Stimulated activated CD4-positive, alpha-beta T cell treated with anti-CD3 and anti-CD28 coated beads, Interleukin-12 subunit alpha, Interleukin-12 subunit beta, amount 100 ng/mL, for 24 hours (primary cell): ENCODE results near the gene SUSD5.
A peak's percentile ranks its signal among the peaks of the same experiment; 100 is the strongest.
"Not testable (repeated sequence)": the region's sequence is repeated elsewhere in the genome, so short reads cannot be mapped to it uniquely, and the experiment has no call there.

Source experiments
- DNase-seq, 2 experiments: peaks; one replicate each; pipeline ENCODE4 v3.0.0-alpha.2; 2020; ENCODE audit warnings: low read depth in 2 of 2

Gene SUSD5

DNA sequence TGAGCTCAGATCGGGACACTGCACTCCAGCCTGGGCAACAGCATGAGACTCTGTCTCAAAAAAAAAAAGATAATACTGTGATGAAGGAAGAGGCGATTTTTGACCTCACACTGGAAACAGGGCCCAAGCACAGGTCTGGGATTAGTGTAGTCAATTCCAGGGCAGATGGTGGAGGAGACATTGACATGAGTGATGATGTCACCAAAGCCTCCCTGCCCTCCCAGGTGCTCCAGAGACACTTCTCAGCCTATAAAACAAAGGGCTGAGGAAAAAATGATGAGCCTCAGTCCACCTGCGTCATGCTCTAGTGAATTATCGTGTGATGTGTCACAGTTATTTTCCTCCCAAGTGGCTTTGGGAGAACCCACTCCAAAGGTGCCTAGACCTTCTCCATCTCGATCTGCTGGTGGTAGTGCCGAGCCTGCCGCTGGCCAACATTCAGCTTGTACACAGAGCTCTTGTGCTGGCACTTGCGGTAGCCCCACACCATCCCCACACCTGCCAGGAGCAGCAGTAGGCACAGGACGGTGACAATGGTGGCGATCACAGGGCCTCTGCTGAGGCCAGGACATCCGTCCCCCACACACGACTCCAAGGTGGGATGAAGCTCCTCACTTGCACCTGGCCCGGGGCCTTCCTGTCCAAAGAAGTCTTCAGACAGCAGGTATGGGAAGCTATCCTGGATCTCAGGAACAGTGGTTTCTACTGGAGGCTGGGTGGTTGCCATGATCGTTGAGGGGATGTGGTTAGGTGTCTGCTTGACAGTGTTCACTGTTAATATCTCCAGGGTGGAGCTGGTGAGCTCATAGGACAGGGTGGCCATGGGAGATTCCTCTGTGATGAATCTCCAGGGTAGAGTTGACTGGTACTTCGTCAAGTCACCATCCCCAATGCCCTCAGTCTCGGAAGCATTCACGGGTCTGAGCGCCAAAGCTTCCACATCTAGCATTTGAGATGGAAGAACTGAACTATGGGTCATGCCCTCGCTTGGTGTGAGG is 65.9 kb downstream of the SUSD5 start:
- no peak for DNase-seq

DNA sequence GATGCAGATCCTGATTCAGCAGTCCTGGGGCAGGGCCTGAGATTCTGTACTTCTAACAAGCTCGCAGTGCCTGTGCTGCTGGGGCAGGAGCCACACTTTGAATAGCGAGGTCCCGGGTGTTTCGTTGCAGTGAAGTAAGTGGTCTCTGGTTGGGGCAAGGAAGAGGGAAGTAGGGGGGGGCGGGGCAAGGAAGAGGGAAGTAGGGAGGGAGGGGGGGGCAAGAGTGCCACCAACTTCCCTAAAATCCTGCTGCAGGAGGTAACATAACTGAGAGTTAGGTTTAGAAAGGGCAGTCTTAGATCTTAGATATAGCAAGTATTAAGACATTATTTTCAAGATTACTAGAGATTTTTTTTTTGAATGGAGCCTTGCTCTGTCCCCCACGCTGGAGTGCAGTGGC is 69.3 kb downstream of the SUSD5 start:
- no peak for DNase-seq

DNA sequence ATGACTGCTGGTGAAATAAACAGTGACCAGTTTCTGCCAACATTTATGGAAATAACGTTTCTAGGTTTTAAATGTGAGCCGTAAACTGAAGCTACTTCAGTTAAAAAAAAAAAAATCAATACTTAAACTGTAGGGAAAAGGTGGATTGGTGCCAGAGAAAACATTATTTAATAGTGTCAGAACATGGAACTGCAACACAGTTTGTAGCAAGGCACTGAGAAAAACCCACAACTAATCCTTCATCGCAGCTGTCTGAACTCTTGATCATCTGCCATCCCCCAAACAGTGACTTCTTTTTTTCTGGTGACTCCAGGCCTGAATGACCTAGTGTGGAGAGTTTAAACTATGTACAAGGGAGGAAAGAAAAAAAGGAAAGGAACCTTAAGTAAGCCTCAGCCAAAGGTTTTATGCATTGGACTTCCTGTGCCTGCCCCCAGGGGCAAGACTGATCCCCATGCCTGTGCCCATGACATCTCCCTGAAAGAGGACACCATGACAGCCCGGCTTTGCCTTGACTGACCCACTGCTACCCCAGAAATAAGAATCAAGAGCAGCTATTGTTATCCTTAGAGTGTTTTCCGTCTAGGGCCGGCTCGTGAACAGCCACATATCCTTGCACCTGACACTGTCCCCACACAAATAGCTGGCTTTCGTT is 71.7 kb downstream of the SUSD5 start:
- DNase-seq = no peak

DNA sequence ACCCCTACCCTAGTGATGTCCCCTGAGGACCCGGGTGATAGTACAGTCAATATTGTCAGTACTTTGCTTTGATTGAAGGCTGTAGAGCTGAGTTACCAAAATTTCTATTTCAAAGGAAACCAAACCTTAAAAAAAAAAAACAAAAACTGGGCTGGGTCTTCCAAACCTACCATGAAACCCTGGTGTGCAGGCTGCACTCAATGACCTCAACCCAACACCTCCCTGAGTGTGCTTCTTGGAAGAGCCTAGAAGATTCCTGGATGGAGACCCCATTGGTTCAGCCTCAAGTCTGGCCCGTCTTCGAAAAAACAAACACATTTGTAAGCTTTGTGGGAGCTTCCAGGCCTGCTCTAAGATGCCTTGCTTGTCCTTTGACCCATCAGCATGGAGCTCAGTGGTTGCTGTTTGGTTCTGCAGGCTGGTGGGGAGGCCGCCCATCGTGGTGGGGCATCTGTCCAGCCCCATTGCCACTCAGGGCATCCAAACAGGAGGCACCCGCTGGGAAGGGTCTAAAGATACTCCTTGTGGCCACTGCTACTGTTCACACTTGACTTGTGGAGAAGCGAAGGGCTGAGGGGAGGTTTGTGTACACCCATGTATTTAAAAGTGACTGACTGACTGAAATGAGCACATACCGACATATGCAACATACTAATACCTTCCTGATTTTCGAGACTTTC is 72.6 kb downstream of the SUSD5 start:
- DNase-seq = no peak

DNA sequence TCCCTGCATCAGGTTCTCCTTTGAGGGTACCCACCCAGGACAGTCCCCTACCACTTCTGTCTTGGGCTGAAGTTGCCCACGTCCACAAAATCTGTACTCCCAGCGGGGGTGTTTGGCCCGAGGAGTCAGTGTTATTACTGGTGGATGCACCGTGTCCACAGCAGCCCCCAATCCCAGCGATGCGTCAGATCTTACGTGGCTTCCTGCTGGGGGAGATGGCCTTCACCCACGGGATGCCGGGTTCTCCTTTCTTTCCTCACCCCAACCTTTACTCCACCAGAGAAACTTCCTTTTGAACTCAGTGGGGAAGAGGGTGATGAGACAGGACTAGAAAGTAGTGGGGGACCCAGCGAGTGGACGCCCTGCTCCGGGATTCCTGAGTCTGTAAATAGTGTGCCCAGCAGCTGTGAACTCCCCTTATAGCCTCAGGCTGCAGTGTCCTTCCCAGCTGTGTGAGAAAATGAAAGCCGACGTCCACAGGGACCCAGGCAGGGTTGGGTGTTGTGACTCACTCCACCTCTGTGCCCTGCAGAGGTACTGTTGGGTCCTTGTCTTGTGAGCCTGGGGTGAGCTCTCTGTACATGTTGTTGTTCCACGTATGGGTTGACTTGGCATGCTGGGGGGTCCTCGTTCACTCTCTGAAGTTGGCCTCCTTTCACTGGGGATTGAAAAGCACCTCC is 73.2 kb downstream of the SUSD5 start:
- DNase-seq = no peak

DNA sequence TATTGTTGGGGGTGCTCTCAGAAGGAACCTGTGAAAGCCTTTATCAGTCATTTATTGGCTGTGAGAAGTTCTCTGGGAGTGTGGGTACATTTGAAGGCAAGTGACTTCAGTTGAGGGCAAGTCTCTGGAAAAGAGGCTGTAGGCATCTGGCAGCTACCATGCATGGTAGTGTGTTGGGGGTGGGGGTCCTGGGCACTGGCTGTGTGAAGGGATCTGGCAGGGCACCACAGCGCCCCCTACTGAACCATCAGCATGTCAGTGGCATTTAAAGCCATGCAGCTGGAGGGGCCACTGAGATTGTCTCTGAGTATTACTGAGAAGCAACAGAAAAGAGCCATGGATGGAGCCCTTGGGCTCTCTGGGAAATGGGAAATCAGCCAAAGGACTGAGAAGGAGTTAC is 74.2 kb downstream of the SUSD5 start:
- DNase-seq = peak in 1 of 2 experiments; percentile 12

DNA sequence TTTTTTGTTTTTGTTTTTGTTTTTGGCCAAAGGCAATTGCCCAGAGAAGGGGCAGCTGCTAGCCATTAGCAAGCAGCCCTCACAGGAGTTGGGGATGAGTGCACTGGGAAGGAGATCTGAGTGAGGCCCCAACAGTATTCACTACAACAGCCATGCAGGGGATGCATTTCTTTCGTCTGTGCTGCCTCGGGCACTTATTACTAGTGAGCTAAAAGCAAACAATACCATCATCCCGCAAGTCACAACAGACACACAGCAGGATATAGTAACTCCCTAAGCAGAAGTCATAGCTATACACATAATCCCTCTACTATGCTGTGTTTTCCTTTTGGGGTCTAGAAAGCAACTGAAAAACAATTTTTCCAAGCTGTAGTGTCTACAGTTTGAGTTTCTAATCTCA is 77.6 kb downstream of the SUSD5 start:
- no peak for DNase-seq

DNA sequence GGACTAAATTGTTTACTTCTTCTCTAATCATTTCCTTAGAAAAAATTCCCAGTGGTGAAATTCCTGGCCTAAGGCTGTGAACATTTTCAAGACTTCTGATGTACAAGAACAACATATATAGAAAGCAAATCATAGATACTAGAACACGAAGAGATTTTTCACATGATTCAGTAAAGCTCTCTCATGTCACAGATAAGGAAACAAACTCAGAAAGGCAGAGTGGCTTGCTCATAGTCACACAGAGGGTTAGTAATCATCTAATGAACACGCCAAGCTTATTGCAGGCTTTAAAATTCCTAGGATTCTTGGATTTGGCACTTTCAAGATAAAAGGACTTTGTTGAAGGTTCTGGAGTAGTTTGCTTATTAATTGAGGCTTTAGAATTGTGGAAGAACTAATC is 78.6 kb downstream of the SUSD5 start:
- DNase-seq = no peak

DNA sequence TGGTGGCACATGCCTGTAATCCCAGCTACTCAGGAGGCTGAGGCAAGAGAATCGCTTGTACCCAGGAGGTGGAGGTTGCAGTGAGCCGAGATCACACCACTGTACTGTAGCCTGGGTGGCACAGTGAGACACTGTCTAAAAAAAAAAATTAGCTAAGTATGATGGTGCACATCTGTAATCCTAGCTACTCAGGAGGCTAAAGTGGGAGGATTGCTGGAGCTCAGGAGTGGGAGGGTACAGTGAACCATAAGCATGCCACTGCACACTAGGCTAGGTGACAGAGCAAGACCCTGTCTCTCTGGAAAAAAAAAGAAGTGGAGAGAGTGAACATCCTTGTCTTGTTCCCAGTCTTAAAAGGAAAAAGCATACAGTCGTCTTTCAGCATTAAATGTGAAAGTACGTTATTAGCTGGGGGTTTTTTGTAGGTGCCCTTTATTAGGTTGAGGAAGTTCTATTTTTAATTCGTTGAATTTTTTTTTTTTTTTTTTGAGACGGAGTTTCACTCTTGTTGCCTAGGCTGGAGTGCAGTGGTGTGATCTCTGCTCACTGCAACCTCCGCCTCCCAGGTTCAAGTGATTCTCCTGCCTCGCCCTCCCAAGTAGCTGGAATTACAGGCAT is 79.5 kb downstream of the SUSD5 start:
- DNase-seq = not testable (repeated sequence)

DNA sequence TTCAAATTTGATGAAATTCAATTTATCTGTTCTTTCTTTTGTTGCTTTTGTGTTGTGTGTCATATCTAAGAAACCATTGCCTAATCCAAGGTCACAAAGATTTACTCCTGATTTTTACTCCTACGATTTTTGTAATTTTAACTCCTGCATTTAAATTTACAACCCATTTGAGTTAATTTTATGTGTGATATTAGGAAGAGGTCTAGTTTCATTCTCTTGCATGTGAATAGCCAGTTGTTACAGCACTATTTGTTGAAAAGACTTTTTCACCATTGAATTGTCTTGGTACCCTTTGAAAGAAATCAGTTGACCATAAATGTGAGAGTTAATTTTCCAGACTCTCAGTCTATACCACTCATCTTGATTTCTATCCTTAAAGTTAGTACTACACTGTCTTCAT is 80.9 kb downstream of the SUSD5 start:
- no peak for DNase-seq

DNA sequence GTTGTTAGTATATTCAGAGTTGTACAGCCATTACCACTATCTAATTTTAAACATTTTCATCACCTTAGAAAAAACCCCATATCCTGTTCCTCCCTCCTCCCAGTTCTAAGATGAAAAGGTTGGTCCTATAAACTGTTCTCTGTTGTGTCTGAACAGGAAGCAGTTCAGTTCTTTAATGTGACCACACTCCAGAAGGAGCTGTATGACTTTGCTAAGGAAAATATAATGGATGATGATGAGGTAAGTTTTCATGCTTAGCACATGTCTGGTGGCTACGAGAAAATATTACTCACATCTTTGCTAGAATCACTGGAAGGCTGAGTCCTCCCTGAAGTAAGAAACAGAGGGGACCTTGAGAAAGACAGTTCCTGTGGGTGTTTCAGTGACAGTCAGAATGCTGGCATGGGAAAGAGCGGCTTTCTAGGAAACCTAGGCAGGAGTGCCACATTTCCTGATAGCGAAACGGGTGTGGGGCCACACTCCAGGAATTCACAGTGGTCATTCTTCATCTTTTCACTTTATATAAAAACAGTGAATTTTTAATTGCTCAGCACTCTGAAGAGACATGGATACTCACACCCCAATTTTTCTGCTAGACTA is 84.5 kb downstream of the SUSD5 start:
- DNase-seq = no peak

DNA sequence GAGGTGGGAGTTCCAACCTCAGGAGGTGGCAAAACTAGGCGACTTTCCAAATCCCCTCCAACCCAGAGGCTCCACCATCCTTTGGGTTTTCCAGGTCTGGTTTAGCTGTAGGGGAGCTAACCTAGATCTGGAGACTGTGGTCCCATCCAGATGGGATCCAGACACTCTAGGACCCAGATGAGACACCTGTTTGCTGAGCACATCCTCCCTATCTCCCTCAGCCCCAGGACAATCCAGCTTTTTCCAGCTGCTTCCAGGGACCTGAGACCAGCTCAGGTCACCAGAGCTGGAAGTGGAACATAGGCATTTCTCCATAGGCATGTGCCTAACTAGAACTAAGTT is 86.6 kb downstream of the SUSD5 start:
- no peak for DNase-seq

DNA sequence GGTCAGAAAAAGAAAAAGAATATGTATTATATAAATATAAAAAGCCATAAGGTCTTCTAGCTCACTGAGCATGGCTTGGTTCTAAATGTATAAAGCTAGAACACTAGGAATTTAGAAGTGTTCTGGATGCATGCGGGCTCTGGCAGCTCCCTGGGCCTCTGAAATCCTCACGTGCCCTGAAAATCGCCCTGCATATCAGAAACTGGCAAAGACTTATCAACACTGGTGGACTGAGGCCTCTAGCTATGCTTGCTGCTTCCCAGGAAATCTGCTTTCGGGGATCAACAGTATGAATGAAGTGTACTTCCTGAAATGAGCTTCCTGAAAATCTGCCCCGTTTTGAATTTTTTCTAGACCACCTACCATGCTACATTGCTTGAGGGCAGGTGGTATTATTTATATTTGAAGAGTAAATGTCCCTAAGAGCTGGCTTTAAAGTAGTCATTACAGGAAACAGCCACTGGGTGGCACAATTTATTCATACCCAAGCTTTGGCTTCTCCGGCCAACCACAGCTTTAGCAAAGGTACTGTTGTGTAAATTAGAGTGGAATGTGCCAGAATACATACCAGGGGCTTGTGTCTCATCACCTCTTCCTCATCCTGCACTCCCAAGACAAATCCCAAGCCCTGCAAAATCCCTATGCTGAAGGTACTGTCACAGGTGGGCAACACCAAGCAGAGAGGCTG is 87.1 kb downstream of the SUSD5 start:
- no peak for DNase-seq

DNA sequence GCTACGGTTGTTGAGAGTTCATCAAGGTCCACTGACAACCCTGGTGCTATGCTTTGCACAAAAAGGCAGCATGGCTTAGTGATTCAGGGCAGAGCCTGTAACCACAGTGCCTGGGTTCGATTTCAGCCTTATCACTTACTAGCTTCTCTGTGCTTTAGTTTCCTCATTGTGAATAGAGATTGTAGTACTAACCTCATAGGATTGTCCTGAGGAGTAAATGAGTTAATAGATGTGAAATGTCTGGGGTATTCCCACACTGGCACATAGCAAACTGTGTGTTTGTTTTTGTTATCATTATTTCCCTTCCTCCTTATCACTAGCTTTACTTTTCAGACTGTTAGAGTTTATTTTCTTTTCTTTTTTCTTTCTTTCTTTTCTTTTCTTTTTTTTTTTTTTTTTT is 88.5 kb downstream of the SUSD5 start:
- DNase-seq = no peak

DNA sequence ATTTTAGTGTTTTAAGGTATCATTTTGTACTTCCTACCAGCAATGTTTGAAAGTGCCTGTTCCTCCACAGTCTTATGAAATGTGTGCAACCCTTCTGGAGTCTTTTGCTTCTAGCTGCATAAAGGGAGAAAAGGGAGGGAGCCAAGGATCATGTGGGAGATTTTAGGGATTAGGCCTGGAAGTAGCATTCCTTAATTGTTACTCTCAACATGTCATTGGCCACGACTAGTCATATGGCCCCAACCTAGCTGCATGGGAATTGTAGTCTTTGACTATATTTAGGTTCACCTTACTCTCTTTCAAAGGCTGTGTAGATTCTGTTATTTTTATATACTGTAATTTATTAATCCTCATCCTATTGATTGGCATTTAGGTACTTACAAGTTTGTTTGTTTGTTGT is 89.9 kb downstream of the SUSD5 start:
- no peak for DNase-seq

DNA sequence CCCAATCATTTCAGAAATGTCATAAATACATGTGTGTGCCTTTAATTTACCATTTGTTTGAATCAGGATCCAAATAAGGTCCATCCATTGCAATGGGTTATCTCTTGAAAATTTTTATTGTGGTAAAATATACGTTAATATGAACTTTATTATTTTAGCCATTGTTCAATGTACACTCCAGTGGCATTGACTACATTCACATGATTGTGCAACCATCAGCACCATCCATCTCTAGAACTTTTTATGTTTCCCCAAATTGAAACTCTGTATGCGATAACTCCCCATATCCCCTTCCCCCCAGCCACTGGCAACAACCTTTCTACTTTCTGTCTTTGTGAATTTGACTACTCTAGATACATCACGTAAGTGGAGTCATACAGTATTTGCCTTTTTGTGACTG is 92.8 kb downstream of the SUSD5 start:
- no peak for DNase-seq

DNA sequence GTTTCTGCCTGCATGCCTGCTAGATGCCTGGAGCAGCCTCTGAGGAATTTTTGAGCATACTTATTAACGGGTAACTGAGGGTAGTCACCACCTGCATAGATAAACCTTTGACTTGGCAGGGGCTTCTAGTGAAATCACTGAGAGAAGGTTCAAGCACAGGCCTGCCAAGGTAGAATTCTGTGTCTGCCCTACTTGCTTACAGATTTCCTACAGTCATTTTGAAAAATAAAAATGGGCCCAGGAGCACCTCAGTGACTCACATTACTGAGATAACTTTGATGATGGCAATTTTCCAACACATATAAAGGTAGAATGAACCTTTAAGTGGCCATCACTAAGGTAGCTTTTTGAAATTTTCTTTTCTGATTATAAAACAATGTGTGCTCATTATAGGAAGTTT is 94.0 kb downstream of the SUSD5 start:
- no peak for DNase-seq

DNA sequence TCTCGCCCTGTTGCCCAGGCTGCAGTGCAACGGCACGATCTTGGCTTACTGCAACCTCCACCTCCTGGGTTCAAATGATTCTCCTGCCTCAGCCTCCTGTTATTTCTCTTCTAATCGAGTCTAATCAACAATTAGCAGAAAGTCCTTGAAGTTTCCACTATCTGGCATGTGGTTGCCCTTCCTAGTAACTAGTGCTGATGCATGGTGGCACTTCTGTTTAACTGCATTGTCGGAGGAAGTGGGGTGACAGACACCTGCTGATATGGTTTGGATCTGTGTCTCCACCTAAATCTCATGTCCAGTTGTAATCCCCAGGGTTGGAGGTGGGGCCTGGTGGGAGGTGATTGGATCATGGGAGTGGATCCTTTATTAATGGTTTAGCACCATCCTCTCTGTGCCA is 95.6 kb downstream of the SUSD5 start:
- no peak for DNase-seq

DNA sequence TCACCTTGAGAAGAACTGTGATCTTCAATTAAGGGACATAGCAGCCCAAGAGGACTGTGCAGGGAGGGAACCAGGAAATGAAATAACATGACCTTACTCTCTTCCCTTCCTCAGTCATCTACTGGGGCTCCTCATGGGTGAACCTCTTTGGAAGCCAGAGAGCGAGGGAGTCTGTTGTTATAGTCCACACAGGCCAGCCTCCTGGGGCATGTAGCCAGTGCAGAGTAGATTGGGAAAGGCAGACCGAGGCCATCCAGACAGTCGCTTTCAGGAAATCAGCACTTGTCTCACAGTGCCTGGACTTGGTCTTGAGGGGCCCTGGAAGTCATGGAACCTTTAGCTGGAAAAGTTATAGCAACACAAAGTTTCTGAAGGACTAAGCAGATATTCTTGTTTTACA is 98.7 kb downstream of the SUSD5 start:
- no peak for DNase-seq

DNA sequence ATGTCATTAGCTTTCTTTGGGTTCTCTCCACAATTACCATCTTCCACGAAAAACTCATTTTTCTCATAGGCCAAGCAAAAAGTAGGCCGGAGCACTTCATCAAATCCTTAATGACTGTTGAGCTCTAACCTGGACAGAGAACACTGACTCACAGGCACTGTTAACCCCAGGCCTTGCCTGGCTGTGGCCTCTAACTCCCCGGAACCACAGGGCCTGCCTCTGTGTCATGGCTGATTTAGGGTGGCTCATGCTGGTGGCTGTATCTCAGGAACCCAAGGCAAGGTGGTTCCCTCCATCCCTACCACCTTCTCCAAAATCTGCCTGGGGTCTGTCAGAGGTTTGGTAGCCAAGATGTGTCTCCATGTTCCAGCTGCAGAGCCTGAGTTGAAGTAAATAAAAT is 101.1 kb downstream of the SUSD5 start:
- no peak for DNase-seq
